ENCODE data around the gene CNTNAP2. TPM values are rescaled to one million over a fixed set of nuclear protein-coding genes. Genes with fewer than 3 reads are reported as not detected.

The CNTNAP2 gene
- total RNA-seq, 2 experiments from 2014 or later: not detected

- ATAC-seq (ENCODE audit: poor library complexity): no peak
- Mint-ChIP-seq H3K27ac (no peak overlapping the region), H3K36me3 (ENCODE audit: low read depth) (no peaks in the 10 kb centered on the region), H3K27me3 (peaks cover 4% of the 10 kb centered on the region), H3K4me1 (ENCODE audit: low read depth) (no peaks in the 10 kb centered on the region), H3K4me3 (no peak overlapping the region), H3K9me3 (no peaks in the 10 kb centered on the region)
- Histone ChIP-seq H3K36me3 (ENCODE audit: insufficient read depth, low read length) (no peaks in the 10 kb centered on the region), H3K4me1 (ENCODE audit: insufficient read depth, low read length) (no peaks in the 10 kb centered on the region), H3K27ac (ENCODE audit: low read depth in 1 of 2, low read length in 2 of 2) (no peak overlapping the region), H3K27me3 (ENCODE audit: control insufficient read depth in 1 of 2, insufficient read depth in 2 of 2, low read length in 2 of 2) (no peaks in the 10 kb centered on the region), H3K9me3 (ENCODE audit: control insufficient read depth in 1 of 2, insufficient read depth in 1 of 2, low read length in 2 of 2) (no peaks in the 10 kb centered on the region), H3K4me3 (ENCODE audit: low read length) (no peak overlapping the region)
- intact Hi-C loops (cut with DNase I, micrococcal nuclease): no loop called here
- no peak for DNase-seq
- ChIA-PET POLR2A (no interaction called here), CTCF (no interaction called here)
- no peak for TF ChIP-seq CTCF (IDR thresholded peaks at IDR 0.05)
Measured at GRCh38 chr7:148435715-148436114, 2319.1 kb downstream of the CNTNAP2 start.

GRCh38 chr7:148436135-148436534, 2319.5 kb downstream of the CNTNAP2 start:
- H3K27ac ChIP-seq (ENCODE audit: low read depth in 1 of 2, low read length in 2 of 2): no peak overlapping the region
- H3K27me3 ChIP-seq (ENCODE audit: control insufficient read depth in 1 of 2, insufficient read depth in 2 of 2, low read length in 2 of 2): no peaks in the 10 kb centered on the region
- no peaks in the 10 kb centered on the region for H3K4me1 ChIP-seq (ENCODE audit: insufficient read depth, low read length)

GRCh38 chr7:148436571-148436970, 2320.0 kb downstream of the CNTNAP2 start:
- Histone ChIP-seq H3K36me3 (ENCODE audit: insufficient read depth, low read length) (no peaks in the 10 kb centered on the region), H3K4me3 (ENCODE audit: low read length) (no peak overlapping the region), H3K4me1 (ENCODE audit: insufficient read depth, low read length) (no peaks in the 10 kb centered on the region), H3K27ac (ENCODE audit: low read depth in 1 of 2, low read length in 2 of 2) (no peak overlapping the region), H3K9me3 (ENCODE audit: control insufficient read depth in 1 of 2, insufficient read depth in 1 of 2, low read length in 2 of 2) (no peaks in the 10 kb centered on the region), H3K27me3 (ENCODE audit: control insufficient read depth in 1 of 2, insufficient read depth in 2 of 2, low read length in 2 of 2) (no peaks in the 10 kb centered on the region)
- DNase-seq (no peak), ATAC-seq (ENCODE audit: poor library complexity) (no peak)
- POLR2A ChIA-PET: no interaction called here
- intact Hi-C loops (cut with DNase I, micrococcal nuclease): no loop called here
- H3K4me3 Mint-ChIP-seq: no peak overlapping the region
- H3K9me3 Mint-ChIP-seq: no peaks in the 10 kb centered on the region
- CTCF ChIA-PET: no interaction called here
- no peaks in the 10 kb centered on the region for H3K36me3 Mint-ChIP-seq (ENCODE audit: low read depth)
- peaks cover 4% of the 10 kb centered on the region for H3K27me3 Mint-ChIP-seq
- no peak overlapping the region for H3K27ac Mint-ChIP-seq
- TF ChIP-seq CTCF (IDR thresholded peaks at IDR 0.05): no peak
- no peaks in the 10 kb centered on the region for H3K4me1 Mint-ChIP-seq (ENCODE audit: low read depth)

More at GRCh38 chr7:148436135-148436534, 2319.5 kb downstream of the CNTNAP2 start:
- Histone ChIP-seq H3K4me3 (ENCODE audit: low read length) (no peak overlapping the region), H3K9me3 (ENCODE audit: control insufficient read depth in 1 of 2, insufficient read depth in 1 of 2, low read length in 2 of 2) (no peaks in the 10 kb centered on the region), H3K36me3 (ENCODE audit: insufficient read depth, low read length) (no peaks in the 10 kb centered on the region)
- TF ChIP-seq CTCF (IDR thresholded peaks at IDR 0.05): no peak
- DNase-seq (no peak), ATAC-seq (ENCODE audit: poor library complexity) (no peak)
- H3K9me3 Mint-ChIP-seq: no peaks in the 10 kb centered on the region
- H3K27ac Mint-ChIP-seq: no peak overlapping the region
- H3K27me3 Mint-ChIP-seq: peaks cover 4% of the 10 kb centered on the region
- H3K36me3 Mint-ChIP-seq (ENCODE audit: low read depth): no peaks in the 10 kb centered on the region
- no peak overlapping the region for H3K4me3 Mint-ChIP-seq
- ChIA-PET CTCF (no interaction called here), POLR2A (no interaction called here)
- intact Hi-C loops (cut with DNase I, micrococcal nuclease): no loop called here
- no peaks in the 10 kb centered on the region for H3K4me1 Mint-ChIP-seq (ENCODE audit: low read depth)

Measured in CD4-positive, alpha-beta T cell (primary cell).